Uterus (tissue), 4 donors: Measurements from ENCODE around the gene PRR5L. TPM values are rescaled to one million over a fixed set of nuclear protein-coding genes. Genes with fewer than 3 reads are reported as not detected.

Source experiments
- DNase-seq, 2 donors: peaks; one replicate each; pipeline ENCODE4 v3.0.0-alpha.2; 2019 to 2020
- H3K27ac ChIP-seq, 2 donors: fragments of 200-600 bp; sonication (generic); 1 replicate in 1 of 2; 2 replicates in 1 of 2; pipeline ENCODE4 v1.5.1; 2016 to 2018
- H3K27me3 ChIP-seq, 2 donors: fragments of 200-600 bp; sonication (generic); one replicate each; pipeline ENCODE4 v1.5.1; 2018 to 2019; ENCODE audit warnings: control low read depth in 1 of 2
- H3K36me3 ChIP-seq, 2 donors: fragments of 200-600 bp; sonication (generic); one replicate each; pipeline ENCODE4 v1.5.1; 2019; ENCODE audit warnings: control low read depth in 1 of 2
- H3K4me1 ChIP-seq, 2 donors: fragments of 200-600 bp; sonication (generic); one replicate each; pipeline ENCODE4 v1.5.1; 2018 to 2019; ENCODE audit warnings: control low read depth in 1 of 2
- H3K4me3 ChIP-seq, 2 donors: fragments of 200-600 bp; sonication (generic); 1 replicate in 1 of 2; 2 replicates in 1 of 2; pipeline ENCODE4 v1.5.1; 2018 to 2019; ENCODE audit warnings: mild to moderate bottlenecking in 1 of 2
- H3K9me3 ChIP-seq, 2 donors: fragments of 200-600 bp; sonication (generic); one replicate each; pipeline ENCODE4 v1.5.1; 2019; ENCODE audit warnings: control low read depth in 1 of 2
- POLR2A ChIP-seq, 2 donors: fragments of 450-650 bp; IDR thresholded peaks; one replicate each; pipeline ENCODE4 v1.6.1; 2016; ENCODE audit warnings: antibody characterized with exemption in 2 of 2, mild to moderate bottlenecking in 1 of 2, moderate library complexity in 1 of 2
- intact Hi-C: fragments of 100-400 bp; cut with DNase I; formaldehyde crosslinking; loops from one replicate; pipeline ENCODE4 v1.15.1; 2023; ENCODE audit warnings: low total_unique reads
- total RNA-seq, 4 donors: library from RNA; depleted of rRNA in 3 of 4; stranded (reverse); fragments of >200 nt in 3 of 4; gene quantifications; one replicate each; pipeline versions ENCODE4 v1.1.0 to v1.2.4, GENCODE V29; 2014 to 2023
- TF ChIP-seq, protein P1 (sequence below), 4 experiments: fragments of 200-600 bp in 2 of 4; fragments of 450-650 bp in 2 of 4; sonication (generic) in 2 of 4; IDR thresholded peaks; one replicate each; pipeline ENCODE4 v1.5.1; 2016 to 2019; ENCODE audit warnings: antibody characterized with exemption in 4 of 4, mild to moderate bottlenecking in 2 of 4, moderate library complexity in 1 of 4
- donor health status: DM: yes; HTN: yes; CAD: no.

Gene PRR5L
- total RNA-seq, 4 donors from 2014 or later = 7.7 to 62.1 (median 27.8) TPM

DNA sequence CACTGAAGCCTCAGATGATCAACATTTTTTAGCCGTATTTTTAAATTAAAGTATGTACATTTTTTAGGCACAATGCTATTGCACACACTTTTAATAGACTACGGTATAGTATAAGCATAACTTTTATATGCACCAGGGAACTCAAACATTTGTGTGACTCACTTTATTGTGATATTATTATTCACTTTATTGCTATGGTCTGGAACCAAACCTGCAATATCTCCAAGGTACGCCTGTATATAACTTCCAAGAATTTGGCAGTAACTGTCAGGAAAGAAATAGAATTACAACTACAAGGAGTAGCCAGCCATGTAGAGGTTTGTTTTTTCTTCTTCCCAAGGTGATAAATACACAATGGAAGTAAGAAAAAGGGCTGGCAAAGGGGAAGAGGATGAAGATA, 62.3 kb downstream of the PRR5L start:
- TF ChIP-seq, protein P1, sequence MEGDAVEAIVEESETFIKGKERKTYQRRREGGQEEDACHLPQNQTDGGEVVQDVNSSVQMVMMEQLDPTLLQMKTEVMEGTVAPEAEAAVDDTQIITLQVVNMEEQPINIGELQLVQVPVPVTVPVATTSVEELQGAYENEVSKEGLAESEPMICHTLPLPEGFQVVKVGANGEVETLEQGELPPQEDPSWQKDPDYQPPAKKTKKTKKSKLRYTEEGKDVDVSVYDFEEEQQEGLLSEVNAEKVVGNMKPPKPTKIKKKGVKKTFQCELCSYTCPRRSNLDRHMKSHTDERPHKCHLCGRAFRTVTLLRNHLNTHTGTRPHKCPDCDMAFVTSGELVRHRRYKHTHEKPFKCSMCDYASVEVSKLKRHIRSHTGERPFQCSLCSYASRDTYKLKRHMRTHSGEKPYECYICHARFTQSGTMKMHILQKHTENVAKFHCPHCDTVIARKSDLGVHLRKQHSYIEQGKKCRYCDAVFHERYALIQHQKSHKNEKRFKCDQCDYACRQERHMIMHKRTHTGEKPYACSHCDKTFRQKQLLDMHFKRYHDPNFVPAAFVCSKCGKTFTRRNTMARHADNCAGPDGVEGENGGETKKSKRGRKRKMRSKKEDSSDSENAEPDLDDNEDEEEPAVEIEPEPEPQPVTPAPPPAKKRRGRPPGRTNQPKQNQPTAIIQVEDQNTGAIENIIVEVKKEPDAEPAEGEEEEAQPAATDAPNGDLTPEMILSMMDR (IDR thresholded peaks at IDR 0.05) = no peak
- no peak for TF ChIP-seq POLR2A (IDR thresholded peaks at IDR 0.05)
- DNase-seq = no peak
- Histone ChIP-seq H3K9me3 (no peaks in the 10 kb centered on the region), H3K4me3 (no peak overlapping the region), H3K36me3 (no peaks in the 10 kb centered on the region), H3K27me3 (no peaks in the 10 kb centered on the region), H3K4me1 (no peaks in the 10 kb centered on the region), H3K27ac (no peak overlapping the region)
- intact Hi-C loops = no loop called here

DNA sequence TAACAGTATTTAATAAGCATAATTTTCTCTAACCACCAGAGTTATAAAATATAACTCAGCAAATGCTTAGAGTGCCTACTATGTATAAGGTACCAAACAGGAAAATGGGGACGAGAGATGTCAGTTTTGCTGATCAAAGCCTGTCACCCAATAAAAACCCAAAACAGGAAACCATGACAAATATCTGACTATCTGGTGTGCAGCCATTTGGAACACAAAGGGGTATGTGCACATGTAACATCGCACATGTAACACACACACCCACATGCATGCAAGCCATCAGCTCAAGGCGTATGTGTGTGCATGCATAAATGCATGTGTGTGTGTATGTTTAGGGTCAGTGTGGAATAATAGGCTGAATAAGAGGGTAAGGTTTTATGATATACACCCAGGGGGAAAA, 64.2 kb downstream of the PRR5L start:
- TF ChIP-seq POLR2A (IDR thresholded peaks at IDR 0.05) = no peak
- TF ChIP-seq, protein P1 (IDR thresholded peaks at IDR 0.05) = no peak
- DNase-seq = no peak
- Histone ChIP-seq H3K27me3 (no peaks in the 10 kb centered on the region), H3K4me1 (no peaks in the 10 kb centered on the region), H3K4me3 (no peak overlapping the region), H3K9me3 (no peaks in the 10 kb centered on the region), H3K27ac (no peak overlapping the region), H3K36me3 (no peaks in the 10 kb centered on the region)
- intact Hi-C loops = no loop called here

DNA sequence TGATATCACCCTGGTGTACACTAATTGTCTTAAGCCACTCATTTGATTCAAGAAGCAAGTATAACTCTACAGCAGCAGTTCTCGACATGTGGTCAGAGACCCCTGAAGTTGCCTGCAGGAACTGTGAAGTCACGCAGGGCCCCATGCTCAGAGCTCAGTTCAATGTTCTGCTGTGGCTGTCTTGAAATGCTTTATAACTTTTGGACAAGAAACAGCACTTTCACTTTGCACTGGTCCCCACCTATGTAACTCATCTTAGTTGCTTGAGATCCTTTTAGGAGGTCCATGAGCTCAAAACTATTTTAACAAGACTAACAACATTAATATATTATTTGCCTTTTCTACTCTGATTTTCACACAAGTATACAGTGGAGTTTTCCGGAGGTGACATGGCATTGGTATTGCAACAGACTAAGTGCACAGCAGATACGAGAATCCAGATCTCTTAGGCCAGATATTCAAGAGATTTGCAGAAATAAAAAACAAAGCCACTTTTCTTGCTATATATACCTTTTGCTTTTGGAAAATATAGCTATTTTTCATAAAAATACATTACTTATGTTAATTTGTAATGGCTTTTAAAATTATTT, 64.8 kb downstream of the PRR5L start:
- intact Hi-C loops = no loop called here
- Histone ChIP-seq H3K4me3 (no peak overlapping the region), H3K4me1 (no peaks in the 10 kb centered on the region), H3K9me3 (no peaks in the 10 kb centered on the region), H3K27ac (no peak overlapping the region), H3K27me3 (no peaks in the 10 kb centered on the region), H3K36me3 (no peaks in the 10 kb centered on the region)
- no peak for DNase-seq
- TF ChIP-seq POLR2A (IDR thresholded peaks at IDR 0.05) = no peak
- TF ChIP-seq, protein P1 (IDR thresholded peaks at IDR 0.05) = no peak

DNA sequence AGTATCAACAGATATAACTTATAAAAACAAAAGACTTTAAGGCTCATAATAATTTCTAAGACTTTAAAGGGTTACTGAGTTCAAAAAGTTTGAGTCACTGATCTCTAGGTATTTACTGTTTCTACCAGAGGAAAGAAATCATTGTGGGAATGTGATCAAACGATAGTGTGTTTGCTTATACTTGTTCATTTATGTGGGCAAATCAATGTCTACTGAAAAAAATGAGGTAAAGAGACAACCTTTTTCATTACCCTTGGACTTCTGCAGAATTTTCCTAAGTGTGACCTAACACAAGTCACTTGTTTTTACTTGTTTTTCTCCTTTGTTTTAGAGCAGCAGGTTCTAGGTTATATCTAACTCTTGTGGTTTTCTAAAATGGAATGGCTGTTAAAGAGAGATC, 65.4 kb downstream of the PRR5L start:
- Histone ChIP-seq H3K9me3 (no peaks in the 10 kb centered on the region), H3K27me3 (no peaks in the 10 kb centered on the region), H3K4me1 (no peaks in the 10 kb centered on the region), H3K36me3 (no peaks in the 10 kb centered on the region), H3K4me3 (no peak overlapping the region), H3K27ac (no peak overlapping the region)
- TF ChIP-seq POLR2A (IDR thresholded peaks at IDR 0.05) = no peak
- TF ChIP-seq, protein P1 (IDR thresholded peaks at IDR 0.05) = no peak
- no peak for DNase-seq
- intact Hi-C loops = no loop called here

DNA sequence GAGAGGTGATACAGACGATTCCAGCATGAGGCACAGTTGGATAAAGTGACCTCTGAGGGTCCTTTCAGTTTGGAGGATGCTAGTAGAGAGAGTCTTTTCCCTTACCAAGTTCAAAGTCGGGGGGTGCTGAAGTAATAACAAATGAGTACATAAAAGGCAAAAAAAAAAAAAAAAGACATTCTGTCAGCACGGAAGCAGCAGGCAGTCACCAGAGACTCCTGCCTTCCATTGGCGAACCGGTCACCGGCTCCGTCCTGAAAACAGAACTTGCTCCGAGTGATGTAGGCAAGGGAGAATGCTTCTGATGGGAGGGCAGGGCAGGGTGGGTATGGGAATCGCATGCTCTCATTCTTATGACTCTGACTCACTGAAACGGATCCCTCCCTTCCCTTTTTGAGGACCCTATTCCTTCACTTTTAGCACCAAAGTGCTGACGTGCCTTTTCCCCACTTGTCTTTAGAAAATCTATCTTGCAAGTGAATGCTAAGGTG, 65.9 kb downstream of the PRR5L start:
- intact Hi-C loops = no loop called here
- Histone ChIP-seq H3K36me3 (no peaks in the 10 kb centered on the region), H3K27me3 (no peaks in the 10 kb centered on the region), H3K4me1 (no peaks in the 10 kb centered on the region), H3K4me3 (no peak overlapping the region), H3K9me3 (no peaks in the 10 kb centered on the region), H3K27ac (no peak overlapping the region)
- DNase-seq = no peak
- no peak for TF ChIP-seq POLR2A (IDR thresholded peaks at IDR 0.05)
- TF ChIP-seq, protein P1 (IDR thresholded peaks at IDR 0.05) = no peak
